ENCODE data around the gene AARS2.

Gene AARS2

GRCh38 chr6:44275749-44276648 lies 37.1 kb downstream of the AARS2 start:
- no peak for DNase-seq (ENCODE audit: low read depth in 2 of 2)

- DNase-seq (ENCODE audit: low read depth in 2 of 2): no peak
Measured at GRCh38 chr6:44275271-44275748, 37.8 kb downstream of the AARS2 start.

- no peak for DNase-seq (ENCODE audit: low read depth in 2 of 2)
Measured at GRCh38 chr6:44273617-44274016, 39.5 kb downstream of the AARS2 start.

- DNase-seq (ENCODE audit: low read depth in 2 of 2): no peak
Measured at GRCh38 chr6:44272999-44273566, 40.1 kb downstream of the AARS2 start.

GRCh38 chr6:44272529-44272928 lies 40.6 kb downstream of the AARS2 start:
- DNase-seq (ENCODE audit: low read depth in 2 of 2): no peak

- DNase-seq (ENCODE audit: low read depth in 2 of 2): no peak
Measured at GRCh38 chr6:44271914-44272313, 41.2 kb downstream of the AARS2 start.

- DNase-seq (ENCODE audit: low read depth in 2 of 2): no peak
Measured at GRCh38 chr6:44271406-44271723, 41.8 kb downstream of the AARS2 start.

GRCh38 chr6:44270526-44271405 lies 42.4 kb downstream of the AARS2 start:
- no peak for DNase-seq (ENCODE audit: low read depth in 2 of 2)

GRCh38 chr6:44269921-44270525 lies 43.1 kb downstream of the AARS2 start, which contains the start of gene TMEM151B:
Gene TMEM151B, plus strand, starts transcription at chr6:44270450. Its CDS starts 293 bp downstream, at chr6:44270743.
- DNase-seq (ENCODE audit: low read depth in 2 of 2): no peak

- no peak for DNase-seq (ENCODE audit: low read depth in 2 of 2)
Measured at GRCh38 chr6:44269178-44269920, 43.8 kb downstream of the AARS2 start.

GRCh38 chr6:44268095-44268628 lies 45.0 kb downstream of the AARS2 start:
- DNase-seq (ENCODE audit: low read depth in 2 of 2): no peak

- DNase-seq (ENCODE audit: low read depth in 2 of 2): no peak
Measured at GRCh38 chr6:44267252-44267651, 45.9 kb downstream of the AARS2 start.

GRCh38 chr6:44266347-44266746 lies 46.8 kb downstream of the AARS2 start:
- no peak for DNase-seq (ENCODE audit: low read depth in 2 of 2)

- DNase-seq (ENCODE audit: low read depth in 2 of 2): no peak
Measured at GRCh38 chr6:44265722-44266233, 47.4 kb downstream of the AARS2 start.

- peak; percentile 88 to 98 for DNase-seq (ENCODE audit: low read depth in 2 of 2)
Measured at GRCh38 chr6:44265007-44265721, 48.0 kb downstream of the AARS2 start, which contains the start of gene NFKBIE. Gene NFKBIE, minus strand, starts transcription at chr6:44265551. Its CDS starts 205 bp downstream, at chr6:44265346.

- DNase-seq (ENCODE audit: low read depth in 2 of 2): no peak
Measured at GRCh38 chr6:44264154-44265006, 48.8 kb downstream of the AARS2 start.

- no peak for DNase-seq (ENCODE audit: low read depth in 2 of 2)
Measured at GRCh38 chr6:44263354-44264100, 49.6 kb downstream of the AARS2 start.
